ENCODE results near the gene NIPAL3.
"Not testable (repeated sequence)": the region's sequence is repeated elsewhere in the genome, so short reads cannot be mapped to it uniquely, and the experiment has no call there.

NIPAL3 gene

GRCh38 chr1:24425441-24425840 lies 9.8 kb downstream of the NIPAL3 start:
- no peak for DNase-seq

GRCh38 chr1:24425922-24426321 lies 10.3 kb downstream of the NIPAL3 start:
- no peak for DNase-seq

GRCh38 chr1:24426744-24427544 lies 11.3 kb downstream of the NIPAL3 start:
- DNase-seq: no peak

DNA sequence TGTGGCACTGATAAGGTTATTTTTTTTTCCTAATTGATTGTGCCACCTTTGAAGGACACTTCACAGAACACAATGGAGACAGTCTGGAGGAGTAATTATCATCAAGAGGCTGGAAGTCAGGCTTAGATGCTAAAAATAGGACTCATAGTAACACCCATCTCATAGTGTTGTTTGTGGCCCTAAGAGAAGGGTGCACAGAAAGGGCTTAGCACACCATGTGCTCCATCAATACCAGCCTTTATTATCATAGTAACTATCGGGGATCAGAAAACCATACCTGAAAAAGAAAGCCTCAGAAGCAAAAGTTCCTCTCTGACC lies 11.9 kb downstream of the NIPAL3 start:
- DNase-seq: no peak

DNA sequence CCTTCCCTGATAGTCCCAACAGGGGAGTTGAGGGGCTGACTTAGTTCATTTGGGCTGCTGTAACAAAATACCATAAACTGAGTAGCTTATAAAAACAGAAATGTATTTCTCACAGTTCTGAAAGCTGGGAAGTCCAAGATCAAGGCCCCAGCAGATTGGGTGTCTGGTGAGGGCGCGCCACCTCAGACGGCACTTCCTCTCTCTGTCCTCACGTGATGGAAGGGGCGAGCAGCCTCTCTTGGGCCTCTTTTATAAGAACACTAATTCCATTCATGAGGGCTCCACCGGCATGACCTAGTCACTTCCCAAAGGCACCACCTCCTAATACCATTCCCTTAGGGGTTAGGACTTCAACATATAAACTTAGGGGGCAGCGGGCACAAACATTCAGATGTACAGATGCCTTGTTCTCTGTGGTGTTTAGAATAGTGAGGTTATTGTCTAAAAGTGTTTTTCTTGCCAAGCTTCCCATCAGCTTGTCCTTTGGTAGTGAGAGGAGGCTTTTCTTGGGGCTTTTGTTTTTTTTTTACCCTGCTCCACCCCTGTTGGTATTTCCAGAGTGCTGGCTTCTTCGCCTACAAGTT lies 20.3 kb downstream of the NIPAL3 start:
- no peak for DNase-seq

- no peak for DNase-seq
Observed at GRCh38 chr1:24437631-24438396, 22.2 kb downstream of the NIPAL3 start.

GRCh38 chr1:24438423-24438901 lies 22.9 kb downstream of the NIPAL3 start:
- DNase-seq: peak; percentile 51

- no peak for DNase-seq
Observed at GRCh38 chr1:24440436-24440835, 24.8 kb downstream of the NIPAL3 start.

GRCh38 chr1:24441480-24441879 lies 25.9 kb downstream of the NIPAL3 start:
- DNase-seq: no peak

- no peak for DNase-seq
Observed at GRCh38 chr1:24441996-24442668, 26.5 kb downstream of the NIPAL3 start.

GRCh38 chr1:24442764-24443163 lies 27.2 kb downstream of the NIPAL3 start:
- DNase-seq: no peak

DNA sequence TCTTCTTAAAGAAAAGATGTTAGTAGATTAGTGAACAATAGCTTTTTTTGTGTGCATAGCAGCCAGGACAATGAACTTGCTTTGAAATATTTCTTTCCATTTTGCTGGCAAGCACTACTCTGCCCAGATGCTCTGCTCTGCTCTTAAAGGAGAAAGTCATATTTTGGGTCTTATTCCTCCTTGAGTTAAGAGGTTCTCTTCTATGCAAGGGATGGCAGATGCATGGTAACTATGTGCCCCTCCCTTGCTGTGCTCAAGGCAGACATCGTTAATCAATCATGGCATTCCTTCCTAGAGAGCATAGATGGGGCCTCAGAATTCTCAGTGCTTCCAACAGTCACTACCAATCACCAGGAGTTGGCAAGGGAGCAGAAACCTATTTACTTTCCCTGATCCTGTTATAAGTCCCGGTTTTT lies 27.6 kb downstream of the NIPAL3 start:
- no peak for DNase-seq

GRCh38 chr1:24446446-24446845 lies 30.8 kb downstream of the NIPAL3 start:
- DNase-seq: not testable (repeated sequence)

GRCh38 chr1:24450316-24450715 lies 34.7 kb downstream of the NIPAL3 start:
- DNase-seq: no peak

- DNase-seq: no peak
Observed at GRCh38 chr1:24450857-24451397, 35.3 kb downstream of the NIPAL3 start.

- DNase-seq: no peak
Observed at GRCh38 chr1:24451746-24452145, 36.1 kb downstream of the NIPAL3 start.

DNA sequence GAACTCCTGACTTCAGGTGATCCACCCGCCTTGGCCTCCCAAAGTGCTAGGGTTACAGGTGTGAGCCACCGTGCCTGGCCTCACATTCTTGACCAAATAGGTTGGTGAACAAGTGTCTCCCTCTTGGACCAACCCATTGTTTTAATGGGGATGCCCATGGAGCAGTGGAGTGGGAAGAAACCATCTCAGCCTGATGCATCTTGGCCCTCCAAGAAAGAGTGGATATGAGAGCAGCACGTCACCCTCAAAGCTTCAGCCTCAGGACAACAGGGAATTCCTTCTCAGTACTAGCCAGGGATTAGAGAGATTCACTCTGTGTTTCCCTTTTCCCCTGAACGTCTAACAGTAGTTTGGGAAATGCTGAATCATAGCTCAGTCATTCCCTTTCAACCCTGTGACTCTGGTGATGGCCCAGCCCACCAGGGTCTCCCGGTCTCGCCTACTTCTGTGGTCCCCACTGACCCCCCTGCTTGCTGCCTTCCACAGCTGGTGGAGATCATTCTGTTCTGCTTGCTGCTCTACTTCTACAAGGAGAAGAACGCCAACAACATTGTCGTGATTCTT lies 37.4 kb downstream of the NIPAL3 start:
- DNase-seq: no peak

- no peak for DNase-seq
Observed at GRCh38 chr1:24454673-24455072, 39.1 kb downstream of the NIPAL3 start.

DNA sequence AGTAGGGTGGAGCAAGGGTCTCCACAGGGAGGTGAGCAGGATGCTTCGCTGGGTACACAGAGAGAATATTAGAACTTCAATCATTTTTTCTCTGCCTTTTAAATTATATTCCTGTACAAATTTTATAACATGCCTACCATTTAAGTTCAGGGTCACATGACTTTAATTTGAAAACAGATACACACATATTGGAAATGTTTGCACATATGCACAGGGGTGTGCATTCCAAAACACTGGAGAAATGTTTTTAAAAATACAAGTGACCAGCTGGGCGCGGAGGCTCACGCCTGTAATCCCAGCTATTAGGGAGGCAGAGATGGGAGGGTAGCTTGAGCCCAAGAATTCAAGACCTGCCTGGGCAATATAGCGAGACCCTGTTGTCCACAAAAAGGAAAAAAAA lies 39.7 kb downstream of the NIPAL3 start:
- DNase-seq: no peak

DNA sequence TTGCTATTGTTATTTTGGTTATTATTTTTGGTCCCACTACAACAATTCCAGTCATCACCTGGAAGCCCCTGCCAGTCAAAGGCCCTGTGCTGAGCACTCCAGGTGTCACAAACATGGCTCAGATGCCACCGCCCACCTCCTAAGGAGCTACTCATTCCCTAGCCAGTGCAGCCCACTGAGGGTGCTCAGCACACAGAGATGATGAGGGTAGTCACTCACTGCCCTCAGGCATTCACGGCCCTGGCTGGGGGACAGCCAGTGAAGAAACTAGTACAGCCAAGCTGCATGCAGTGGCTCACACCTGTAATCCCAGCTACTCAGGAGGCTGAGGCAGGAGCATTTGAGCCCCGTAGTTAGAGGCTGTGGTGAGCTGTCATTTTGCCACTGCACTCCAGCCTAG lies 42.3 kb downstream of the NIPAL3 start:
- no peak for DNase-seq

GRCh38 chr1:24459551-24460266 lies 44.1 kb downstream of the NIPAL3 start:
- no peak for DNase-seq

DNA sequence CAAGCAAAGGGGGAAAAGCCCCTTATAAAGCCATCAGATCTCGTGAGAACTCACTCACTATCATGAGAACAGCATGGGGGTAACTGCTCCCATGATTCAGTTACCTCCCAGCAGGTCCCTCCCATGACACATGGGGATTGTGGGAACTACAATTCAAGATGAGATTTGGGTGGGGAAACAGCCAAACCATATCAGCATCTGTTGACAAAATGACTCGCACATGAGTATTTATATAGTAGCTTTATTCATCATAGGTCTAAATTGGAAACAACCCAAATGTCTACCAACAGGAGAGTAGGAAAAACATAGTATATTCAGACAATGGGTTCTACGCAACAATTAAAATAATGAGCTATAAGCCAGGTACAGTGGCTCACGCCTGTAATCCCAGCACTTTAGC lies 46.5 kb downstream of the NIPAL3 start:
- not testable (repeated sequence) for DNase-seq

All from femur (tissue), 1 donor.